ENCODE measurements around the gene LYRM4.

LYRM4 gene

DNA sequence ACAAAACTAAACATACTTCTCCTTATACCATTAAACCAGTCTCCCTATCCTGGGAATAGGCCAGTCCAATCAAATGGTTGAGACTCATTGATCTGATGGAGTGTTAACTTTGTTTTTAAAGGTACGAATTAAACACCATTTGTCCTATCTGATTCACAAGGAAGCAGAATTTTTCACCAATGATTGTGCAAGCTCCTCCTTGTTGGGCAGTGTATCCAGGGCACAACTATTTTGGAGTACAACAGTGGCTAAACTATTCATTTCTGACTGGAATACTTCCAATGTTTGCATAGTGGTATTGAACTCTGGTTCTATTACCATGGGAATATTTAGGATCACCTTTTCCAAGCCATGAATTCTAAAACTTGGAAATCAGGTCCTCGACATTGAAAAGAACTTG lies 181.1 kb downstream of the LYRM4 start:
- H3K36me3 ChIP-seq (ENCODE audit: control insufficient read depth in 2 of 2, insufficient read depth in 2 of 2, low read length in 2 of 2) = no peaks in the 10 kb centered on the region
- H3K9ac ChIP-seq (ENCODE audit: low read length in 2 of 2) = no peak overlapping the region
- no peak overlapping the region for H3K4me3 ChIP-seq (ENCODE audit: low read length in 2 of 2)
- no peaks in the 10 kb centered on the region for H3K9me3 ChIP-seq (ENCODE audit: control insufficient read depth in 2 of 2, low read length in 2 of 2)
- H3K27me3 ChIP-seq (ENCODE audit: control insufficient read depth in 1 of 2, insufficient read depth in 2 of 2, low read length in 2 of 2) = no peaks in the 10 kb centered on the region
- H3K27ac ChIP-seq (ENCODE audit: low read length) = no peak overlapping the region
- peaks cover 7% of the 10 kb centered on the region for H3K4me1 ChIP-seq (ENCODE audit: control insufficient read depth, insufficient read depth, low read length)

DNA sequence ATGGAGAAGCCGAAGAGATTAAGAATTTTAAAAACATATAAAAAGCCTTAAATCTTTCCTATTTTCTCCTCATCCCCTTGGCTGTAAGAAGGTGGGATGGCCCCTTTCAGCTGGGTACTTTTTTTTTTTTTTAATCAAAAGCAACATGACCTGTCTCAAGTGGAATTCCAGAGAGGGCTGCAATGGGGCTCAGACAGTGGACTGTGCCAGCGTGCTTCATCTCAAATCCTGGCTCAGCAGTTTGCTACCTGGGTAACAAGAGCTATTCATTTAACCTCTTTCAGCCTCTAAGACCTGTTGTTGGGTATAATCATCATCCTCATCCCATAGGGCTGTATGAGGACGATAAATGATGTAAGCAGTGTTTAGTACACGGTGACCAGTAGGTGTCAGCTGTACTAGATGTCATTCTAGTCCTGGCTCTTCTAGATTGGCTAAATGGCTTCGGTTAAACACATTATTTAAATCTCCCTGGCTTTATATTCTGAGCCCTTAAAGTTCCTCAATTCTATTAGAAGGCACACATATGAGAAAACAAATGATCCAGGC lies 182.6 kb downstream of the LYRM4 start:
- Histone ChIP-seq H3K4me3 (ENCODE audit: low read length in 2 of 2) (no peak overlapping the region), H3K36me3 (ENCODE audit: control insufficient read depth in 2 of 2, insufficient read depth in 2 of 2, low read length in 2 of 2) (no peaks in the 10 kb centered on the region), H3K4me1 (ENCODE audit: control insufficient read depth, insufficient read depth, low read length) (peaks cover 2% of the 10 kb centered on the region), H3K9ac (ENCODE audit: low read length in 2 of 2) (no peak overlapping the region), H3K9me3 (ENCODE audit: control insufficient read depth in 2 of 2, low read length in 2 of 2) (no peaks in the 10 kb centered on the region), H3K27ac (ENCODE audit: low read length) (no peak overlapping the region), H3K27me3 (ENCODE audit: control insufficient read depth in 1 of 2, insufficient read depth in 2 of 2, low read length in 2 of 2) (no peaks in the 10 kb centered on the region)

DNA sequence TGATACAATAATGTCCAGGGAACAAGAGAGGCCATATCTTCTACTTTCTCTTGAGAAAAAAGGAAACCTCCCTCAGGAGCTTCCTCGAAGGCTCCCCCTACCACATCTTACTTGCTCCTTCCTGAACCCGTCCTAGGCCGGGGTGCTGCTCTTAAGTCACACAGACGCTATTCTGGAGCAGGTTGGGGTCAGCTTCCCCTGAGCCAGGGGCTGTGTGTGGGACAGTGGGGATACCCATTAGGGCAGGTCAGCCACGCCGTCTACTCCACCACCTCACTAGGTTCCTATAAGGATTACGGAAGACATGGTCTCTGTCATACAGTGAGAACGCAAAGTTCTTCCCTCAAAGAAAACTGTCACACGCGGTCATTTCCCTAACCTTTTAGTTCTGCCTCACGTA lies 183.8 kb downstream of the LYRM4 start:
- no peaks in the 10 kb centered on the region for H3K9me3 ChIP-seq (ENCODE audit: control insufficient read depth in 2 of 2, low read length in 2 of 2)
- H3K4me1 ChIP-seq (ENCODE audit: control insufficient read depth, insufficient read depth, low read length) = peaks cover 2% of the 10 kb centered on the region
- no peak overlapping the region for H3K27ac ChIP-seq (ENCODE audit: low read length)
- no peaks in the 10 kb centered on the region for H3K36me3 ChIP-seq (ENCODE audit: control insufficient read depth in 2 of 2, insufficient read depth in 2 of 2, low read length in 2 of 2)
- no peak overlapping the region for H3K9ac ChIP-seq (ENCODE audit: low read length in 2 of 2)
- no peak overlapping the region for H3K4me3 ChIP-seq (ENCODE audit: low read length in 2 of 2)
- H3K27me3 ChIP-seq (ENCODE audit: control insufficient read depth in 1 of 2, insufficient read depth in 2 of 2, low read length in 2 of 2) = no peaks in the 10 kb centered on the region

DNA sequence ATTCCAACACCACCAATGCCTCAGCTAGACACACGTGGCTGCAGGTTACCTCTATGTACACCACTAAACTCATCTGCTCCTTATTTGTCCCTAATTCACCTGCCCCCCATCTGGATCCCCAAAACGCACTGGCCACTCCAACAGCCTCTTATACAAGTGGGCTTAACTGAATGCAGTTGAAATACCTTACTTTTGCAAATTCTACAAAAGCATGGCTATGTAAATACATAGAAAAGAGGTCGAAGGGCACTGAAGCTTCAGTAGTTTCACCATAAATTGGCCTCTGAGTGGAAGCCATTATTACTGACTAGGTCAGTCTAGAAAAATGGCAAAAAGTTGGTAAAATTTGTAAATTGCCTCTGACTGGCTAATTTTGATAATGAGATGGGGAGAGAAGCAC lies 186.8 kb downstream of the LYRM4 start:
- no peak overlapping the region for H3K27ac ChIP-seq (ENCODE audit: low read length)
- no peaks in the 10 kb centered on the region for H3K4me1 ChIP-seq (ENCODE audit: control insufficient read depth, insufficient read depth, low read length)
- no peaks in the 10 kb centered on the region for H3K9me3 ChIP-seq (ENCODE audit: control insufficient read depth in 2 of 2, low read length in 2 of 2)
- H3K36me3 ChIP-seq (ENCODE audit: control insufficient read depth in 2 of 2, insufficient read depth in 2 of 2, low read length in 2 of 2) = no peaks in the 10 kb centered on the region
- H3K27me3 ChIP-seq (ENCODE audit: control insufficient read depth in 1 of 2, insufficient read depth in 2 of 2, low read length in 2 of 2) = no peaks in the 10 kb centered on the region
- H3K4me3 ChIP-seq (ENCODE audit: low read length in 2 of 2) = no peak overlapping the region
- no peak overlapping the region for H3K9ac ChIP-seq (ENCODE audit: low read length in 2 of 2)

DNA sequence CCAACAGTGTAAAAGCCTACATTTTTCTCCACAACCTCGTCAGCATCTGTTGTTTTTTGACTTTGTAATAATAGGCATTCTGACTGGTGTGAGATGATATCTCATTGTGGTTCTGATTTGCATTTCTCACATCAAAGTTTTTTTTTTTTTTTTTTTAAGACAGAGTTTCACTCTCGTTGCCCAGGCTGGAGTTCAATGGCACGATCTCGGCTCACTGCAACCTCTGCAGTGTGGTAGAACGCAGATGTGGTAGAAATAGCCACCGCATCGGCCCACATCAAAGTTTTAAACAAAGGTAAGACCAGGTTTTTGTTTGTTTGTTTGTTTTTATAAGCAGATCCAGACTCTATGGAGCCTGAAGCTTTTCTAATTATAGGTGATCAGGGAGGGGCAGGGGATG lies 188.3 kb downstream of the LYRM4 start:
- H3K27me3 ChIP-seq (ENCODE audit: control insufficient read depth in 1 of 2, insufficient read depth in 2 of 2, low read length in 2 of 2) = no peaks in the 10 kb centered on the region
- H3K4me1 ChIP-seq (ENCODE audit: control insufficient read depth, insufficient read depth, low read length) = no peaks in the 10 kb centered on the region
- peaks cover 0 to 2% of the 10 kb centered on the region in 2 donors for H3K9me3 ChIP-seq (ENCODE audit: control insufficient read depth in 2 of 2, low read length in 2 of 2)
- H3K4me3 ChIP-seq (ENCODE audit: low read length in 2 of 2) = no peak overlapping the region
- H3K27ac ChIP-seq (ENCODE audit: low read length) = no peak overlapping the region
- no peak overlapping the region for H3K9ac ChIP-seq (ENCODE audit: low read length in 2 of 2)
- no peaks in the 10 kb centered on the region for H3K36me3 ChIP-seq (ENCODE audit: control insufficient read depth in 2 of 2, insufficient read depth in 2 of 2, low read length in 2 of 2)

DNA sequence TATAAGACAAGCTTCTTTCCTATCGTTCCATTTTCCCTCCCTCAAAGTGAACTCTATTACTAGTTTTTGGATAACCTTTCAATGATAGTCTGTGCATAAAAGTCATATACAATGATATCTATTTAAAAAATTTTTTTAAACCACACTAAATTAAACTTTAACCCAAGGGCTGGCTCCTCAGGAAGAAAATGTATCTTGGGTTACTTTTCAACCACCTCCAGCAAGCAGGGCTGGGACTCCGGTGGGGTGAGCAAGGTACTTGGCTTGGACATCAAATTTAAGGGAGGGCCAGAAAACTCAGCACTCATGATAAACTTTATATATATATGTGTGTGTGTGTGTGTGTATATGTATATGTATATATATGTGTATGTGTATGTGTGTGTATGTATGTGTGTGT lies 189.5 kb downstream of the LYRM4 start:
- Histone ChIP-seq H3K9me3 (ENCODE audit: control insufficient read depth in 2 of 2, low read length in 2 of 2) (peaks cover 0 to 6% of the 10 kb centered on the region in 2 donors), H3K27ac (ENCODE audit: low read length) (no peak overlapping the region)

DNA sequence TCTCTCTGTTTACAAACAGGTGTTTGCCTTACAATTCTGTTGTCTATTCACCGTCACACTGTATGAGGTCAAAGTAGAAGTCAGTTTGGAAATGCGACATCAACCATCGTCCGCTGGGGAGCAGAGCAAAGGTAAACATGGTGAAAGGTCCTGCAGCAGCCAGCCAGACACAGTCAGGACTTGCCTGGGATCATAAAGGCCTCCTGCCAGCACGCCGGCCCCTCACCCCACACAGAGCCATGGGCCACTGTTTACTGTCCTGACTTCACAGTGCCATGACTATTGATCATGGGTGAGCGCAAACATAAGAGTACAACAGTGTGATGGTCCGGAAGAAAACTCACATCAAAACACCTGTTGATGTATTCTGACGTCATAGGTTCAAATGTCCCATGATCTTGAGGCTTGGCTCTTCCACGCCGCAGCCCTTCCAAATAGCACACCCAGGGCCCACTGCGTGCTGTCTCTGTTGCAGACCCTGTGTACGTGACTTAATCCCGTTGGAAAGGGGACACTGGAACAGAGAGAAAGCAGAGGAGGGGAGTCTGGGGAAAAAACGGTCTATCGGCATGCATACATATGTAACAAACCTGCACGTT lies 192.5 kb downstream of the LYRM4 start:
- no peak overlapping the region for H3K27ac ChIP-seq (ENCODE audit: low read length)

More for the DNA sequence above, 189.5 kb downstream of the LYRM4 start:
- H3K27me3 ChIP-seq (ENCODE audit: control insufficient read depth in 1 of 2, insufficient read depth in 2 of 2, low read length in 2 of 2) = no peaks in the 10 kb centered on the region
- no peaks in the 10 kb centered on the region for H3K36me3 ChIP-seq (ENCODE audit: control insufficient read depth in 2 of 2, insufficient read depth in 2 of 2, low read length in 2 of 2)
- H3K4me1 ChIP-seq (ENCODE audit: control insufficient read depth, insufficient read depth, low read length) = no peaks in the 10 kb centered on the region
- no peak overlapping the region for H3K4me3 ChIP-seq (ENCODE audit: low read length in 2 of 2)
- H3K9ac ChIP-seq (ENCODE audit: low read length in 2 of 2) = no peak overlapping the region

DNA sequence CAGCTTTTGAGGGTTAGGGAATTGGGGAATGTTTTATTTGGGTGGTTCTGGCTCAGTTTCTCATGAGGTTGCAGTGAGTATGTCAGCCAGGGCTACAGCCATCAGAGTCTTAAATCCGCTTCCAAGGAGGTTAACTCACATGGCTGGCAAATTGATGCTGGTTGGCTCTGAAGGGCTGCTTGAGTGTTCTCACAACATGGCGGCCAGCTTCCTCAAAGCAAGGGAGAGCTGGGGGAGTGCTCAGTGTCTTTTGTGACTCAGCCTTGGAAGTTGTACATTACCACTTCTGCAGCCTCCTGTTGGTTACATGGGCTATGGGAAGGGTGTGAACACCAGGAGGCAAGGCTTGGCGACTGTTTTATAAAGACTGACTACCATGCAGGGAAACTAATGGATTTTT lies 193.4 kb downstream of the LYRM4 start:
- H3K27ac ChIP-seq (ENCODE audit: low read length) = no peak overlapping the region
- H3K9me3 ChIP-seq (ENCODE audit: control insufficient read depth in 2 of 2, low read length in 2 of 2) = peaks cover 0 to 6% of the 10 kb centered on the region in 2 donors
- H3K36me3 ChIP-seq (ENCODE audit: control insufficient read depth in 2 of 2, insufficient read depth in 2 of 2, low read length in 2 of 2) = no peaks in the 10 kb centered on the region
- H3K4me3 ChIP-seq (ENCODE audit: low read length in 2 of 2) = no peak overlapping the region
- H3K9ac ChIP-seq (ENCODE audit: low read length in 2 of 2) = no peak overlapping the region
- no peaks in the 10 kb centered on the region for H3K4me1 ChIP-seq (ENCODE audit: control insufficient read depth, insufficient read depth, low read length)
- H3K27me3 ChIP-seq (ENCODE audit: control insufficient read depth in 1 of 2, insufficient read depth in 2 of 2, low read length in 2 of 2) = no peaks in the 10 kb centered on the region

More for the DNA sequence above, 192.5 kb downstream of the LYRM4 start:
- no peak overlapping the region for H3K4me3 ChIP-seq (ENCODE audit: low read length in 2 of 2)
- no peaks in the 10 kb centered on the region for H3K27me3 ChIP-seq (ENCODE audit: control insufficient read depth in 1 of 2, insufficient read depth in 2 of 2, low read length in 2 of 2)
- no peaks in the 10 kb centered on the region for H3K36me3 ChIP-seq (ENCODE audit: control insufficient read depth in 2 of 2, insufficient read depth in 2 of 2, low read length in 2 of 2)
- H3K9me3 ChIP-seq (ENCODE audit: control insufficient read depth in 2 of 2, low read length in 2 of 2) = peaks cover 0 to 6% of the 10 kb centered on the region in 2 donors
- H3K9ac ChIP-seq (ENCODE audit: low read length in 2 of 2) = no peak overlapping the region
- no peaks in the 10 kb centered on the region for H3K4me1 ChIP-seq (ENCODE audit: control insufficient read depth, insufficient read depth, low read length)

DNA sequence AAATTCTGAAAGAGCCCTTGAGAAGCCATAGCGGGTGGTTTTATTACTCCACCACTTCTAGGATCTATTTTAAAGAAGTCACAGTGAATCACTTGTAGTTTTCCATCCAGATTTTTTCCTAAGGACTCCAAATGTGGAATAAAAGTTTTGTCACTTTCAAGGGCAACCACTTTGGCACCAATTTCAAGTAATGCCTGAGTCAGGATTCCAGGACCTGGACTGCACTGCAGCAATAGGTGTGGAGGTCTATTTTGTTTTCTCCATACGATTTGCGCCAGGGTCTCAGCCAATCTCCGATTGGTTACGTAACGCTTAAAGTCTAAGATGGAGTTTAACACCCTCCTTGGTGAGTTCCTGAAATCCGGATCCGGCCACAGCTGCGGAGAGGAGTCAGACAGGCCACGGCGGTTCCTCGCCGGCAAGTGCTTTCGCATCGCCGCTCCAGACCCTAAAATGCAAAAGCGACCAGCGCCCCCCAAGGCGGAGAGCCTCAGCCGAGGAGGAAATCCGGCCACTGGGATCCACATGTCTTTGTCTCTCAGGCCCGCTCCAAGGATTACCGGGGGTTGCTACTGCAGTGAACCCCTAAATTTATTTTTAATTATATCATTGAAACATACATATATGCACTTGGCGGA lies 194.2 kb downstream of the LYRM4 start:
- H3K27ac ChIP-seq (ENCODE audit: low read length) = no peak overlapping the region
- no peak overlapping the region for H3K4me3 ChIP-seq (ENCODE audit: low read length in 2 of 2)
- H3K27me3 ChIP-seq (ENCODE audit: control insufficient read depth in 1 of 2, insufficient read depth in 2 of 2, low read length in 2 of 2) = no peaks in the 10 kb centered on the region
- H3K4me1 ChIP-seq (ENCODE audit: control insufficient read depth, insufficient read depth, low read length) = no peaks in the 10 kb centered on the region
- no peaks in the 10 kb centered on the region for H3K36me3 ChIP-seq (ENCODE audit: control insufficient read depth in 2 of 2, insufficient read depth in 2 of 2, low read length in 2 of 2)
- no peak overlapping the region for H3K9ac ChIP-seq (ENCODE audit: low read length in 2 of 2)
- H3K9me3 ChIP-seq (ENCODE audit: control insufficient read depth in 2 of 2, low read length in 2 of 2) = peaks cover 0 to 6% of the 10 kb centered on the region in 2 donors

DNA sequence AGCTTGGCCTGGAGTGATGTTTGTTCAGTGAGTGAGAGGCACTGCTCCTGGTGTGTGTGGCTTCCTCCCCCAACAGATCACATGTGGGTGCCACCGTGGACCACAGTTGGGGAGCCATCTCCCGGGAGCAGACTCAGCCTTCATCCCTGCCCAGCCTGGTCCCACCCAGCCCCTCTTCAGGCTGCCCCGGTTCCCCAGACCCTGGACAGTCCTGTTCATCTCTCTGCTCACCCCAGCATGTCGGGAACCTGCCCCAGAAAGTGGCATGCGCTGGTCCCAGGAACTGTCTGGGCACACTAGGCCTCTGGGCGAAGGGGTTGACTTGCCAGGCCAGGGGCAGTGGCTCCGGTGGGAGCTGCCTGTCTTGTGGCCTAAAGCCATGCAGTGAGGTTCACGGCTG lies 197.1 kb downstream of the LYRM4 start:
- no peak overlapping the region for H3K27ac ChIP-seq (ENCODE audit: low read length)
- H3K4me3 ChIP-seq (ENCODE audit: low read length in 2 of 2) = no peak overlapping the region

DNA sequence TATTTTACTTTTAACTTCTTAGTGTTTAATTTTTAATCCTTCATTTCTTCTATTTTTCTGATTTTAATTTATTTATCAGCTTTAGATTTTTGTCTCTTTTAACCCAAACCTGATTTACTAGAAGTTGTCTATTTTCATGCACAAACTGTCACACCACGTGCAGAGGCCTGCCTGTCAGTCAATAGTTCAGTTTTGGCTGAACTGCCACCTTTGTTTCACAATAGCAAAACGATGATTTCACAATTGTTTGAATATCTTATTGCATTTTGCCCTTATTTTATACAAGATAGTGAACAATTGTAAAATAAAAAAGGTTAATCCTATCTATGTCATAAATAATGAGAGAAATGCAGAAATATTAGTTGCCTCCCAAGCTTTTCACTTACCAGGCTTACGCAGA lies 199.6 kb downstream of the LYRM4 start:
- H3K27me3 ChIP-seq (ENCODE audit: control insufficient read depth in 1 of 2, insufficient read depth in 2 of 2, low read length in 2 of 2) = no peaks in the 10 kb centered on the region
- H3K36me3 ChIP-seq (ENCODE audit: control insufficient read depth in 2 of 2, insufficient read depth in 2 of 2, low read length in 2 of 2) = no peaks in the 10 kb centered on the region
- no peaks in the 10 kb centered on the region for H3K4me1 ChIP-seq (ENCODE audit: control insufficient read depth, insufficient read depth, low read length)
- no peaks in the 10 kb centered on the region for H3K9me3 ChIP-seq (ENCODE audit: control insufficient read depth in 2 of 2, low read length in 2 of 2)
- H3K4me3 ChIP-seq (ENCODE audit: low read length in 2 of 2) = no peak overlapping the region
- H3K27ac ChIP-seq (ENCODE audit: low read length) = no peak overlapping the region
- H3K9ac ChIP-seq (ENCODE audit: low read length in 2 of 2) = no peak overlapping the region

More for the DNA sequence above, 197.1 kb downstream of the LYRM4 start:
- H3K9me3 ChIP-seq (ENCODE audit: control insufficient read depth in 2 of 2, low read length in 2 of 2) = peaks cover 0 to 6% of the 10 kb centered on the region in 2 donors
- H3K9ac ChIP-seq (ENCODE audit: low read length in 2 of 2) = no peak overlapping the region
- no peaks in the 10 kb centered on the region for H3K36me3 ChIP-seq (ENCODE audit: control insufficient read depth in 2 of 2, insufficient read depth in 2 of 2, low read length in 2 of 2)
- H3K4me1 ChIP-seq (ENCODE audit: control insufficient read depth, insufficient read depth, low read length) = no peaks in the 10 kb centered on the region
- H3K27me3 ChIP-seq (ENCODE audit: control insufficient read depth in 1 of 2, insufficient read depth in 2 of 2, low read length in 2 of 2) = no peaks in the 10 kb centered on the region

All from stomach smooth muscle (tissue), 2 donors.